ENCODE results near the gene GARIN5A. TPM values are rescaled to one million over a fixed set of nuclear protein-coding genes. Genes with fewer than 3 reads are reported as not detected.

The GARIN5A gene
- total RNA-seq, 1 experiment from 2014 or later, result 8.2 TPM

GRCh38 chr19:50475736-50476223 lies 868 bp downstream of the GARIN5A start:
- H3K27me3 Mint-ChIP-seq (ENCODE audit: low read depth), result no peaks in the 10 kb centered on the region; the same call in none of the 2 replicates
- peak overlapping the region; percentile 98 for H3K4me3 Mint-ChIP-seq
- TF ChIP-seq E2F5 (CRISPR knock-in tag; IDR thresholded peaks at IDR 0.05) (no peak), NR3C1 (CRISPR knock-in tag; conservative IDR thresholded peaks at IDR 0.05; ENCODE audit: low read depth) (no peak), MXD4 (CRISPR knock-in tag; IDR thresholded peaks at IDR 0.05; ENCODE audit: borderline replicate concordance) (no peak), NFATC4 (CRISPR knock-in tag; IDR thresholded peaks at IDR 0.05) (no peak), USF2 (CRISPR knock-in tag; IDR thresholded peaks at IDR 0.05) (no peak), ZNF396 (CRISPR knock-in tag; IDR thresholded peaks at IDR 0.05; ENCODE audit: borderline replicate concordance) (no peak), JAZF1 (CRISPR knock-in tag; IDR thresholded peaks at IDR 0.05) (no peak), ZNF416 (CRISPR knock-in tag; IDR thresholded peaks at IDR 0.05) (no peak), E2F1 (CRISPR knock-in tag; IDR thresholded peaks at IDR 0.05) (no peak), ETV6 (CRISPR knock-in tag; IDR thresholded peaks at IDR 0.05) (no peak), SOX15 (CRISPR knock-in tag; IDR thresholded peaks at IDR 0.05) (no peak), KAT7 (CRISPR knock-in tag; IDR thresholded peaks at IDR 0.05; ENCODE audit: borderline replicate concordance) (no peak), USF1 (CRISPR knock-in tag; IDR thresholded peaks at IDR 0.05) (no peak), ARID4B (CRISPR knock-in tag; IDR thresholded peaks at IDR 0.05; ENCODE audit: borderline replicate concordance) (no peak), ZNF532 (CRISPR knock-in tag; IDR thresholded peaks at IDR 0.05; ENCODE audit: borderline replicate concordance) (no peak), CDX4 (CRISPR knock-in tag; IDR thresholded peaks at IDR 0.05; ENCODE audit: borderline replicate concordance) (no peak), PRRX2 (CRISPR knock-in tag; IDR thresholded peaks at IDR 0.05) (no peak), ZBTB43 (CRISPR knock-in tag; IDR thresholded peaks at IDR 0.05) (no peak)
- ATAC-seq (peak; percentile 35; the same call in 1 of the 2 replicates), DNase-seq (ENCODE audit: low spot score) (no peak)
- POLR2A ChIA-PET, result no interaction called here
- H3K27ac Mint-ChIP-seq, result peak overlapping the region; percentile 87
- peaks cover 14% of the 10 kb centered on the region for H3K9me3 Mint-ChIP-seq
- CTCF ChIA-PET, result interaction anchor here (0.6 to 2.6 kb wide), 4 partner anchors 10 to 80 kb away, joined by 3 to 13 read pairs (median 6); no protein-coding TSS in a partner anchor
- H3K36me3 Mint-ChIP-seq, result peaks cover 23% of the 10 kb centered on the region
- H3K4me1 Mint-ChIP-seq, result peaks cover 9% of the 10 kb centered on the region

Measured in WTC11 (cell line).